RKO (cell line): ENCODE results near the gene CLRN3.

Source experiments
- DNase-seq: peaks from one replicate; pipeline ENCODE4 v3.0.0-alpha.2; 2016; ENCODE audit warnings: low spot score

CLRN3 gene

GRCh38 chr10:127874671-127875448 lies 17.9 kb downstream of the CLRN3 start:
- DNase-seq = no peak

DNA sequence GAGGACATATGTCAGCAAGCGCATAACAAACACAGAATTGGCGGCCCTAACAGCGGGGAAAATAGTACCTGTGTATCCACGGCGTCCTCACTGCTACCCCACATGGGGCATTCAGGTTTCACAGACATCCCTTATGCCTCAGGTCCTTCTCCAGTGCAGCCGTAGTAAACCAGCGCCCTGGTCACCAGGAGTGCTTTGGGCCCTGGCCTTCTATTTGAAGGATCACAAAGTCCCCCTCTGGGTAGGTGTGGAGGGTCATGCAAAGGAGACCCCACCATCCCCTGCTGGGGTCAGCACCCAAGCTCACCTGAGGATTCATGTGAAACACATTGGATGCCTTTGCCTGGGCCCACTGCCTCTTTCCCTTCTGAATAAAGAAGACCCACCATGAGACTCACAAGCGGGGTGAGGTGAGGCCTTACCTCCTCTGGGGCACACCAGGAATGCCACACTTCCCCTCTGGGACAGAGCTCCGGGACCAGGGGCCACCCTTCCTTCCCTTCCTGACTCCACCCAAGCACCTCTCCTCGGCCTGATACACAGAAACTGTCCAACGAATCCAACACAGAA lies 18.8 kb downstream of the CLRN3 start:
- no peak for DNase-seq

- no peak for DNase-seq
These were observed 19.7 kb downstream of the CLRN3 start for GRCh38 chr10:127872871-127873600.

- no peak for DNase-seq
These were observed 20.6 kb downstream of the CLRN3 start for GRCh38 chr10:127872011-127872761.

GRCh38 chr10:127871631-127872010 lies 21.1 kb downstream of the CLRN3 start:
- no peak for DNase-seq

- DNase-seq = no peak
These were observed 23.4 kb downstream of the CLRN3 start for GRCh38 chr10:127869329-127869728.

DNA sequence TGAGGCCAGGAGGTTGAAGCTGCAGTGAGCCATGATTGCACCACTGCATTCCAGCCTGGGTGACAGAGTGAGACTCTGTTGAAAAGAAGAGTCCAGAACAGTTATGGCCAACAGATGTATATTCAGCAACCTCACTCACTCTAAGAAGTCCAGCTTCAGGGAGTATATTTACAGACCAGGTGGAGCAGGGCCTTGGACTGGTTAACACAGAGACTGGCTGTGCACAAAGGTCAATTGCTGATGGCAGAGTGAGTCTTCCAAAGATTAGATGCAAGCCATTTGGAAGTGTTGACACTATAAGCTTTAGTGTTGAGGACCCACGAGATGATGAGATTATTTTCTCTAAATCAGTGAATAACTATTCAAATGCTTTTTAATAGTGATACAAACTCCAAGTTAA lies 24.9 kb downstream of the CLRN3 start:
- DNase-seq = no peak

DNA sequence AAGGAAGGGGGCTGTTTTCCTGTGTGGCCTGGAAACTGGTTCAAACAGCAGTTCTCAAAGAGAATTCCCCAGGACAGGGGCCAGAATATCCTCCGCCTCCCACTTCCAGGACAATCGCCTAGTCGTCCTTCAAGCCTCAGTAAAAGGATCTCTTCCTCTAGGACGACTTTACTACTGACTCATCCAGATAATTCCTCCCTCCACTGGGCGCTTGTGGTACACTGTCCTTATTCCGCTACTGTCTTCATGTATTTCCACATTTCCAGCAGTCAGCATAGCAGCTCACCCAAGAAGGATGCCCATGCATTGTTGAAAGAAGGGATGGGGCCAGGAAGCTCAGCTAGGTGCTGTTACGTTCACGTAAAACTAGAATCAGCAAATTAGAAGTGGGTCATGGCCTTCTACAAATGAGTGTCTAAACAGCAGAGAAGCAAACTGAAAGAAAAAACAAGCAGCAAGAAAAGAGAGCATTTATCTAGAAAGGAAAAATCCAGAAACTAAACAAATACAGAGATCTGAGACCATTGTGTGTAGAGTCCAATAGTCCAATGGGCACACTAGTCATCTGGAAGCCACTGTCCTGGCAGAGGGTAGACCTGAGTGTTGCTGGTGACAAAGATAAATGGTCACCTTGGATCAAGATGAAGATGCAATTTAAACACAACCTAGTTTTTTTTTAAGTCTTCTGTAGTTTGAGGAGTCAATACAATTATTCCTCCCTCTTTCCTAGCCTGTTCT lies 26.3 kb downstream of the CLRN3 start:
- no peak for DNase-seq

DNA sequence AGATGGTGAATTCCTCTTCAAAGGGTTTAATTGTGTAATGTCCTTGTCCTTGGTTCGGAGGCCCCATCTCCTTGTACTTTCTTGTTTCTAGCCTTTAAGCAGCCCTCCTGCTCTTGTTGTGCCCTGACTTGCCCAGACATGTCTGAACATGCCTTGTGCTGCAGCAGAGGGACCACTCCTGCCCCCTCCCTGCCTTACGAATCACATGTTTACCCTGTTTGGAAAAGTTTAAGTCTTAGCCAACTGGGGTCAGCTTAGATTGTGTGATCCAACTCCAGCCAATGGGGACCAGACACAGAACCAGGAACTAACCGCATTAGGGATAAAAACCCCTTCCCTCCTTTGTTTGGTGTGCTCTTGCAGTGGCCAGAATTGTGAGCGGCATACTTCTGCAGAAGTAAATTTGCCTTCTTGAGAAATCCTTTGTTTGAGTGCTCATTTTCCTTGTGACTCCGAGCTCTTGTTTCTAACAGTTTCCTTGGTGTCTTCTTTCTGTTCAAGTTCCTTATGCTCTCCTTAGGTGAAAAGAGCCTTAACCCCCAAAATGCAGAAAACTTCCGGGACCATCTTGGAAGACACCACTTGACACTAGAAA lies 29.4 kb downstream of the CLRN3 start:
- no peak for DNase-seq

- DNase-seq = no peak
These were observed 32.1 kb downstream of the CLRN3 start for GRCh38 chr10:127860592-127860991.

- no peak for DNase-seq
These were observed 36.8 kb downstream of the CLRN3 start for GRCh38 chr10:127855976-127856375.

DNA sequence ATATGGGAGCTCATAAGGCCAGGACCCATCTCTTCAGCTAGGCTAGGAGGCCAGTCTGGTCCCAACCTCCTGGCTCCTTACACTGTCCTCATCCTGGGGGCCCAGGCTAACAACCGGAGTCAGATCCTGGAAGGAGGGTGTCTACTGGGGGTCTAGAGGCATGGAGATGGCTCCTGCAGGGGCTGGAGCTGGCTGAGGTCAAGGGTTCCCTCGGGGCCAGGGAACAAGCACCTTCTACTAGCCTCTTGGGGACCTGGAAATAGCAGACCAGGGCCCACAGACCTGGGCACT lies 37.2 kb downstream of the CLRN3 start:
- DNase-seq = no peak

GRCh38 chr10:127854769-127855590 lies 37.8 kb downstream of the CLRN3 start:
- DNase-seq = no peak

GRCh38 chr10:127853868-127854768 lies 38.6 kb downstream of the CLRN3 start:
- DNase-seq = peak; percentile 46

- no peak for DNase-seq
These were observed 40.3 kb downstream of the CLRN3 start for GRCh38 chr10:127852456-127852855.

- DNase-seq = no peak
These were observed 41.0 kb downstream of the CLRN3 start for GRCh38 chr10:127851661-127852194.

- DNase-seq = no peak
These were observed 41.8 kb downstream of the CLRN3 start for GRCh38 chr10:127850944-127851343.

DNA sequence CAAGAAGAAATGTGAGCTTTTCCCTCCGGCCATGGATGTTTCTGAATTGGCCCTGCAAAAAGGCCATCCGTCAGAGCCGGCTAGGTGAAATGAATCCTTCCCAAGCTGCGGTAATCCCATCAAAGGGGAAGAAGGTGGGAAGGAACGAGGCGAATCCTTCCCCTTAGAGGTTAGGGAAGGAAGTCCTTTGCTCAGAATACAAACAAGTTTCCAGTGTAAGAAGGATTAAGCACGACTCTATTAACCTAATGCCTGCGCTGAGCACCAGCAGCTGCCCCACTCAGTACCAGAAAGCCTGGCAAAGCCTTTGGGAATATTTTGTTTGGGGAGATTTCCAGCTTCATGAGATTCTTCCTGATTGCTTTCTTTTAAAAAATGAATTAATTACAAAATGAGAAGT lies 42.8 kb downstream of the CLRN3 start:
- DNase-seq = no peak

GRCh38 chr10:127849224-127849623 lies 43.5 kb downstream of the CLRN3 start:
- DNase-seq = no peak
